GM21723 (cell line): ENCODE data around the gene FCHSD2.
"Not testable (repeated sequence)": the region's sequence is repeated elsewhere in the genome, so short reads cannot be mapped to it uniquely, and the experiment has no call there.

Source experiments
- ATAC-seq: cut with Tn5 transposase; IDR thresholded peaks from one replicate; pipeline ENCODE4 v1.9.1; 2021; ENCODE audit warnings: mild to moderate bottlenecking, moderate library complexity; ENCODE audit not compliant: unreplicated experiment

The FCHSD2 gene

DNA sequence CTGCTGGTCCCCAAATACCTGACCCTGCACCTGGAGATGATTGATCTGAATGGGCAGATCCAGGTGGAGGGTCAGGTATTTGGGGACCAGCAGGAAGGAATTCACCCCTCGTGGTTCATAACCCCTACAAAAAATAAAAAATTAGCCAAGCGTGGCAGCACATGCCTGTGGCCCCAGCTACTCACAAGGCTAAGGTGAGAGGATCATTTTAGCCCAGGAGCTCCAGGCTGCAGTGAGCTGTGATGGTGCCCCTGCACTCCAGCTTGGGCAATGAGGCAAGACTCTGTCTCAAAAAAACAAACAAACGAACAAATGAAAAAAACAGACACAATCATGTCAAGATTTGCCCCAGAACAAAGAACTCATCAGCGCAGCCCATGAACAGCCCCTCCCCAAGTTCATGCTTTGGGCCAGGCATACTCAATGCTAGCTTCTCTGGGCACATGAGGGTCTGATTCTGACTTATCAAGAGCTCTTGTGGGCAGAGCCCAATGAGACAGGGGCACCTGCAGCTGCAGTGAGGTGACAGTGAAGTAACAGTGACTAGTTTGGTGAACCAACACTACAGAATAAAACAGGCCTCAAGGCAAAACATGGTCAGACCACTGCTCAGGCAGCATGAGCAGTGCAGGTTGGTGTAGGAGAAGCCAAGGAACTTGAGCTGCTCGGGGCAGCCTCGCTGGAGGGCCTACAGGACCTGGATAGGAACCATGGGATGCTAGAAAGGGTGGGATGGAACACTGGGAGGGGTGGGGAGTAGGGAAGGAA, 10.2 kb upstream of the FCHSD2 start:
- ATAC-seq, result no peak

DNA sequence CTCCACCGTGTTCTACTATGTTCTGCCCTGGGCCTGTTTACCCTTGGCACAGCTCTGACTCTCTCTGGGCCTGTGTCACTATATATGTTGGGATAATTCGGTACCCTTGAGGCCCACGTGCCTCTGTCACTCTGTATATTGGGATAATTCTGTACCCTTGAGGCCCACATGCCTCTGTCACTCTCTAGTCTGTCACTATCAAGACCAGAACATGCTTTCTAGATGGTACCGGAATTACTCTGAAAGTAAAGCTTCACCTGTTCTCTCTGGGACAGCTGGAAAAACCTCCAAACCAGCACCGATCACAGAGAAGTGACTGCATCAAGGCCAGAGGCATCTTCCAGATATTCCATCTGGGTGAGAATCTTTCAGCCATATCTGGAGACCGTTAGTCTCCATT, 9.3 kb upstream of the FCHSD2 start:
- ATAC-seq, result no peak

DNA sequence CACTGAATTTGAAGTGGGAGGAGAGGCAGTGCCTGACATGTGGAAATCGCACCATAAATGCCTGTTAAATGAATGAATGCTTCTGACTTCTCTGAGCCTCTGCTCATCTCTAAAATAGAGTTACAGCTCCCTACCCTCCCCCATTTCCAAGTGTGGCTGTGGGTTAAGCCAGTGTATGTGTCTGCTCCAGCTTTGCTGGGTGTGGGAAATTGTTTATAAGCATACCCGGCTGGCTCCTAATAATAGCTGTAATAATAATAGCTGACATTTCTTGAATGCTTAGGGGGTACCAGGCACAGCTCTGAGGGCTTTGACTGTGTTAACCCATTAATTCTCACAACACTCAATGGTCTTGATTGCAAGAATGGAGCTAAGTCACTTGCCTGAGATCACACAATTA, 7.0 kb upstream of the FCHSD2 start:
- no peak for ATAC-seq

DNA sequence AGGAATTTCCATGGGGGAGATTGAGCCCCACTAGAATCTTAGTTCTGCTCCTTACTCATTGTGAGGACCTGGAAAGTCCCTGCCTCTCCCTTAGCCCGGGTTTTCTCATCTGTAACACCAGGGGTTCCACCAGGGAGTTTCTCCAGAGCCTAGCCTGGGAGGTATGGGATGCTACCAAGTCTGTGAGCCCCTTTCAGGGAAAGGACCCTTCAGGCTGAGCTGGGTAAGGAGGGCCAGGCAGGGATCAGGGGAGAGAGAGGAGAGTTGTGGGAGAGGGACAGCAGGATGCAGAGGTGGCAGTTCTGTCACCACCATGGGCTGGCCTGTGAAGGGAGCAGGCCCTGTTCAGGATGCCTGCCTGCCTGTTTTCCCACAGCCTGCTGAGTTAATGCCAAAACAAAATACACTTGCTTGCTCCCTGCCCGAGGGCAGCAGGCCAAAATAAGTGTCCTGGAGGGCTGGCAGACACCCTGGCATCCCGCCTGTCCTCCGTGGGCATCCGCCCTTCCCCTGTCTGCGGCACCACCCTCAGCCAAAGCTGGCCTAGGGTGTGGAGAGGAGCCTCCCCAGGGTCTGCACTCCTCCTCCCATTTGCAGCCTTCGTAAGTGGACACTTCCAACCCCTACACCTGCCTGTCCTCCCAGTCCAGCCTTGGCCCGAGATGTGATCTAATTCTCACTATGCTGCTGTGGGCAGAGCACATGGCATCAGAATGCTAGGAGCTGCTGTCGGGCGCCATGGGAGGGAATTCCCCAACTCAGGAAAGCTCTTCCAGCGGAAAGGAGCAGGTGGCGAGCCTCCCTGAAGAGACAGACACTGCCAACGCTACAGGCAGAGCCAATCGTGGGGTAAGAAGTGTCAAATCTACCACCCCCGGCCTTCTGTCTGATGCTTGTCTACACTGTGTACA, 5.9 kb upstream of the FCHSD2 start:
- ATAC-seq, result no peak

DNA sequence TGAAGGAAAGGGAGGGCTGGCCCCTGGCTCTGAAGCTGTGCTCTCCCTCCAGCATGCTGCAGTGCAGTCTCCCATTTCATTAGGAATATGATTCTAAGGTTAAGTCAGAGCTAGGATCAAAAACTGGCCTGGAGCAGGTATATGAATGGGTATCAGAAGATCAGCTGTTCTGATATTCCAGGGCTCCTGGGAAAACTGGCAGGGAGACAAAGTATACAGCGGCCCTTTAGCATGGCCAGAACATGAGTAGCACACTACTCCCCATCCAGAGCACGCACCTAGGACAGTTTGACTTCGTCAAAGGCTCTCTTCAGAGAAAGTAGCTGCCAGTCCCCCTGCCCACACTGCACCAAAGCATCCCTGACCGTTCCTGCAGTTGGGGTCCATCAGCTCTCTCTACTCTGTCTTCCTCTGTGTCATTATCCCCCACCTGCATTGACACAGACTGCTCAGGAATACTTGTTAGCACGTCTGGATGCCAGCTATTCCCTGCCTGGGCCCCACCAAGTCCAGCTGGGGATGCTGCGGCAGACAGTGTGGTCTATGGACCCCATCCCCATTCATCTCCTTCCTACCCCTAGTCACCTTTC, 4.0 kb upstream of the FCHSD2 start:
- ATAC-seq, result no peak

DNA sequence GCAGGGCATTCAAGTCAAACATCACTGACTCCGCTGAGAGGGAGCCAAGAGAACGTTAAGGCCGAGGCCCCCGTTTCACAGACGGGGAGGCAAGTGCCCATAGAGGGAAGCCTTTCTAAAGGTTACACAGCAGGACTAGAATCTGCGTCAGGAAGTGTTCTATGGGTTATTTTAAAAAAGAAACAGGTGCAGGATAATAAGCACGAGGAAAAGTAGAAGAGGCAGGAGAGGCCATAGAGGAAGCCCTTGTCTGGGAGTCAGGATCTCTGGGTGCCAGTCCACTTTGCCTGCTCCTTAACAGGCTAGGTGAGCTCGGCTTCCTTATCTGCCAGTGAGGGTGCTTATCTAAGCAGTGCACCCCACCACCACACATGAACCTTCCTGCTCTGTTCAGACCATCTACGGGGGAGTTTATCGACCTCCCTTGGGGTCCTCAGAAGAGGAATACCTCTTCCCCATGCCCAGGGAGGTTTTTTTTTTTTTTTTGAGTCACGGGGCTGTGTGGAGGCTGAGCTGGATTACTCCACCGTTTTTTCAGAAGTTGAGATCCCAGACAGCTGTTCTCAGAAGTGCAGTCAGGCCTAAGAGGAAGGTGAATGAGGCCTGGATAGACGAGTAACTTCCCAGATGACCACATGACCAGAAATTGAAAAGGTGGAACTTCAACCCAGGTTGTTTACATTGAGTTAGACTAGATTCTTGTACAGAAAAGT, 1.2 kb upstream of the FCHSD2 start:
- no peak for ATAC-seq

DNA sequence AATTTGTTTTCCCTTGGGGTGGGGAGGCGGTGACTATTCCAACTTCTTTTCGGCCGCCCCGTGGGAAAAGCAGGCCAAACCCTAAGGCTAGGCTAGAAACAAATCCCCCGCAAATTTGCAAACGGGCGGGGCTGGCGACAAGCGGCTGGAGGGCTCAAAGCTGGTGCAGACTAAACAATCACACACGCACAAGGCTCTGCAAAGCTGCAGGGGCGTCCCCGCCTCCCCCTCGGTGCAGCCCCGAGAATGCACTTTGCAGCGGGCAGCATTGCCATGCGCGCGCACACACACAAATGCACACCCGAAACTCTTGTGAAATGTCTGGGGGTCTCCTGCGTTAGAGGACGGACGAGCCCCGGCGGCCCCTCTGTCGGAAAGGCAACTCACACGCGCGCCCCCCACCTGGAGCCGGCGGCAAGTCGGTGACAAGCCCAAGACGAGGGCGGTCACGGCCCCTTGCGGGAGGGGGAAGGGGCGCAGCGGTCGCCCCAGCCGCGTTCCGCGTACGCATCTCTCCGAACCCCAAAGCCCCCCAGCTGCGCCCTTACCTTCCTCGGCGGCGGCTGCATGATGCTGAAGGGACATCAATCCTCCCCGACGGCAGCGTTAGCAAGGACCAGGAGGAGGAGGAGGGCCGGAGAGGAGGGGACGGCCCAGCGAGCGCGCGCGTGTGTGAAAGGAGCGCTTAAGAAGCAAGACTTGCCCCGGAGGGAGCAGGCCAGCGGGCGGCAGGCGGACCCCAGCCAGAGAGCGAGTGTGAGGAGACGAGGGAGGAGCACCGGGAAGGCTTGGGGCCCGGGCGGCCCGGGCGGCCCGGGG, 600 bp downstream of the FCHSD2 start:
- peak; percentile 31 for ATAC-seq

DNA sequence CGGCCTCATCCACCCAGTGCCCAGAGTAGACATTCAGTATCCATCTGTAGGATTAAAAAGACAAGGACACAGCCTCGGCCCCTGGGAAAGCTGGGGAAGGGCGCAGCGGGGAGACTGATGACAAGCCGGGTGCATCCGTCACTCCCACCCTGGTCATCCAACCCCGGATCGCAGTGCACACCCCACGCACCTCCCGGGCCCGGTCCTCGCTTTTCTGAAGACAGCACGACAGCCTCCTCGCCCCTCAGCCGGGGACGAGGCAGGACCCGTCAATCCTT, 1.1 kb downstream of the FCHSD2 start:
- peak; percentile 3 for ATAC-seq

DNA sequence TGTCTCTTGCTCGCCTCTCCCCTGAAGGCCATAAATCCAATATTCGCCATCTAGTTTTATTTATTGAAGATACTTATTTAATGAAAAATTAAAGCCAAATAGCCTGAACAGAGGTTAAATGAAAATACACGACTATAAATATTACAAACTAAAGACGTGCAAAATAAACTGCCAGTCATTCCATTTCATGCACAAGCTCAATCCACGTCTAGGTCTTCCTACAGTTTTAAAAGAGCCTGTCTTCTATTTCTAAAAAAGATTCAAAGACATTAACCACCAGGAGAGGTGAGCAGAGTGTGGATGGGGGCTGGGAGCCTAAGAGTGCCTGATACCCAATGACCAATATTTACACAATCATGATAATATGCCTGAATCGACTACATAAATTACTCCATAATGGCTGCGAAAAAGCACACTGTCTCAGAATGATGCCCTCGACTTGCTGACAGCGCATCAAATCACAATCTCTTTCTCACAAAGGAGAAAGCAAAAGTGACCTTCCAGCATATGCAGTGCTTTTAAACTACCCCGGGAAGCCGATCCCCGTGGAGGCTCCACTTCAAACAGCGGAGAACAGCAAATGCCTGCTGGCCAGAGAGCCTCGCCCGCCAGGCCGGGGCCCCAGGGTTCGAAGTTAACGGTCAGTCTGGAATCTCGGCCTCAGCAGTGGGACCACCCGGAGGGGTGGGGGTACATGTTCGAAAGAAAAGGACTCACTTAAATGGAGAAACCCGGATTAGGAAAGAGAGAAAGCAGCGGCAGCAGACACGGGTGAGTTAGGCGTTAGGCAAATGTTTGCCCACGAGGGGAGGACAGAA, 1.7 kb downstream of the FCHSD2 start:
- ATAC-seq, result no peak

DNA sequence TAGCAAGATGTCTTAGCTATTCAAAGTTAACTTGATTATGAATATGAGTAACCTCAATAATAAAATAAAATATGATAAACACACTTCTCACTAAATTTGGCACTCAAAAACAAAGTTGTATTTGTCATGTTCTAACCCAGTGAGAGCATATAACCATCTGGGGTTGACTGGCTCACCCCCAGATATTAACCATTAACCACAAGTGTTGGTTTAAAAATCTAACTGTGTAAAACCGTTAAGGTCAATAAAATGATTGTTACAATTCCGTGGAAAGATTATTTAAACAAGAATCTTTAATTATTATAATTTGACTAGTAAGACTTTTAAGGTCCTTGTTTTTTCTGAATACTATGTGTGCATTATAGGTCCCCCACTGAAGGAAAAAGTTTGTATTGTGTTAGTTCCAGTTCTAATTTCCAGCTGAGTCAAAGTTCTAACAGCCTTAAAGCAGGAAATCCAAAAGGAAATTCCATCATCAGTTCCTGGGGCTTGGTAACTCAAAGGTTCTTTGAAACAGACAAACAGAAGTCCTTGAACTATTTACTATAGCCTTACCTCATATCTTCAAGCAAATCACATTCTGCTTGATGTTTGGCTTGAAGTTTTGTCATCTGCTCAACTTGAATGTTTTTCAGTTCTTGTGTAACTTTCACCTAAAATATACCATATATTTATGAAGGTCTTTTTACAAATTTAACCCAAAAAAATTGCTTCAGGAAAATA, 2.5 kb downstream of the FCHSD2 start:
- ATAC-seq, result no peak

DNA sequence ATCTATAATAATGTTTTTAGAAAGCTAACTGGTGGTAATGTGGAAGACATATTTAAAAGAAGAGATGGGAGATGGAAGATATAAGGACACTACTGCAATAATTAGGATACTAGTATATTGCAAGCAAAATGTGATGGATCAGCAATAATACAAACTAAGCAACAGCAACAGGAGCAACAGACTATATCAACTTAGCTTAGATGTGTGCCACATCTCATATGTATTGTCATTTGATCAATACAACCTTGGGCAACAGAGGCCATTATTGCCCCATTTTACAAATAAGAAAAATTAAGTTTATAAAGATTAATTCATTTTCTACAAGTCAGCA, 4.2 kb downstream of the FCHSD2 start:
- ATAC-seq, result no peak

DNA sequence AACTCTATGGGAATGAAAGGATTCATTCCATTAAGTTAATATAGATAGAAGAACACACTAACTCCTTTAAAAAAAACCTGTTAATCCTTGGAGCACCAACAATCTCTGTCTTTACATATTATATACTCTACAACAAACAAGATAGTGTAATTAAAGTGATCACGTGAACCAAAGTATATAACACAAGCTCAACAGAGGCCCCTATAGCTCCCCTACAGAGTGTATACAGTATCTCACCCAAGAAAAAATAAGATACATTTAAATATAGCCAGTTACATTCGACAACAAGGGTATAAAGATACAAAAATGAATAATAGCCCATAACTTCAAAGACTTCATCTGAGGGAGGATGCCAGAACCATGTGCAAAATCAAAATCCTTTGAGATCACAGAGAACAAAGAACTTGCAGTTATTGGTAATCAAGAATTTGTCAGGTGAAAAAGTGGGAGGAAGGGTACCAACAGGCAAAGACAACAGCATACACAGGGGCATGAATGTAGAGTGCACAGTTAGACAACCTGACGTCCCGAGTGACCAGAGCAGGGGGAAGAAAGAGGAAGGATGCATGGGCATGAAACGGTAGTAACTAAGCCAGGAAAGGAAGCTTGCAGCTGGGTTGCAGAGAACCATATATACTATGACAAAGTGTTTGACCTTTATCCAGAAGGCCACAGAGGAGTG, 4.7 kb downstream of the FCHSD2 start:
- no peak for ATAC-seq

DNA sequence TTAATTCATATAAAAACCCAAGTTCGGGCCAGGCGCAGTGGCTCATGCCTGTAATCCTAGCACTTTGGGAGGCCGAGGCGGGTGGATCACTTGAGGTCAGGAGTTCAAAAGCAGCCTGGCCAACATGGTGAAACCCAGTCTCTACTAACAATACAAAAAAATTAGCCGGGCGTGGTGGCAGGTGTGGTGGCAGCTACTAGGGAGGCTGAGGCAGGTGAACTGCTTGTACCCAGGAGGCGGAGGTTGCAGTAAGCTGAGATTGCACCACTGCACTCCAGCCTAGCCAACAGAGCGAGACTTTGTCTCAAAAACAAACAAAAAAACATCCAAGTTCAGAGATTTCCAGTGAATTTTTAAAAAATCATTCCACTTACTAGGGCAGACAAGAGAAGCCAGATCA, 5.4 kb downstream of the FCHSD2 start:
- not testable (repeated sequence) for ATAC-seq

DNA sequence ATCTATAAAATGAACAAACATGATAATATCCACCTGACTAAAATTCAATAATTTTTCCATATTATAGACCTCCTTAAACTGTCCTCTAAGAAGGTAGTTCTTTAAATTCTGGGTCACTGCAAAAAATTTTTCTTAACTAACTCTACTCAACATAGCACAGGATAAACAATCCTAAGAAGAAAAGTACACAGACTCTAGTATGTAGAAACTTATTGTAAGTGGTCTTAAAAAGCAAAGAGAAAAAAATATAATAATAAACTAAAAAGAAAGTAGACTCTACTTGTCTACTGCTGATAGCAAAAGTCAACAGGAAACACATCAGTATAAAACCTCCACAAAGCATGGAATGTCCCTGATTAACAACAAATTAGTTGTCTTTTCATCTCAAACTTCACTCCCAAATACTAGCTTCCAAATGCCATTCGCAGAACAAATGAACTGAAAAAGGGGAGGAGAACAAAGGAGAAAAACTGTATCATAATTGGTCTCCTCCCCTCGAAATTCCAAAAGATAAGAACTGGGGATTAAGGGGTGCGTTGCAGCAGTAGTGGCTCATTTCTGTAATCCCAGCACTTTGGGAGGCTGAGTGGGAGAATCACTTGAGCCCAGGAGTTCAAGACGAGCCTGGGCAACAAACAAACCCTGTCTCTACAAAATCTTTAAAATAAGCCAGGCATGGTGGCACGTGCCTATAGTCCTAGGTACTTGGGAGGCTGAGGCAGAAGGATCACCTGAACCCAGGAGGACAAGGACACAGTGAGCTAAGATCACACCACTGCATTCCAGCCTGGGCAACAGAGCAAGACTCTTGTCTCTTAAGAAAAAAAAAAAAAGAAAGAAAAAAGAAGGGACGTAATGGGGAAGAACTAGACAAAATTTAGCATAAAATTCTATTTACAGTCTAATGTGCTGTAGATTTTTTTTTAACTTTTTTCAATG, 6.5 kb downstream of the FCHSD2 start:
- ATAC-seq, result no peak

DNA sequence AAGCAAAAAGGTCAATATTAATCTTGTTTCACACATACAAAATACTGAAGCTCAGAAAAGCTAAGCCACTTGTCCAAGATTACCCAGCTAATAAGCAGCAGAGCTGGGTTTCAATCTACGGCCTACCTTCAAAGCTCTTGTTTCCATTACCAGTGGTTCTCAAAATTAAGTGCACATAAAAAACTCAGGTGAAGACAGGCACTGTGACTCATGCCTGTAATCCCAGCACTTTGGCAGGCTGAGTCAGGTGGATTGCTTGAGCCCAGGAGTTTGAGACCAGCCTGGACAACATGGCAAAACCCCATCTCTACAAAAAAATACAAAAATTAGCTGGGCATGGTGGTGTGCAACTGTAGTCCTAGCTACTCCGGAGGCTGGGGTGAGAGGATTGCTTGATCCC, 9.8 kb downstream of the FCHSD2 start:
- ATAC-seq, result not testable (repeated sequence)

DNA sequence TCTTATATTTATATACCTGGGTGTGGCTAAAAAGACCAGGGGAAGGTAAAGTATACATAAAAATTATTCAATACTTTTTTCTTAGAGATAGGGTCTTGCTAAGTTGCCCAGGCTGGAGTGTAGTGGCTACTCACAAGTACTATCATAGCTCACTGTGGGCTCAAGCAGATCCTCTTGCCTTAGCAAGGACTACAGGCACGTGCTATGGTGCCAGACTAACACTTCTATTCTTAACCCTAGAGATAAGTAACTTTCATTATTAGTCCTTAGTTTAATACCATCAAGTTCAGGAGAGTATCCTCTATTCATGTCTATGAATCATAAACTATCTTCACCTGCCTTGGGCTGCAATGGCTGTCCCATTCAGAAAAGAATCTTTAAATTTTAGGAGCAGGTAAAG, 11.9 kb downstream of the FCHSD2 start:
- ATAC-seq, result no peak

DNA sequence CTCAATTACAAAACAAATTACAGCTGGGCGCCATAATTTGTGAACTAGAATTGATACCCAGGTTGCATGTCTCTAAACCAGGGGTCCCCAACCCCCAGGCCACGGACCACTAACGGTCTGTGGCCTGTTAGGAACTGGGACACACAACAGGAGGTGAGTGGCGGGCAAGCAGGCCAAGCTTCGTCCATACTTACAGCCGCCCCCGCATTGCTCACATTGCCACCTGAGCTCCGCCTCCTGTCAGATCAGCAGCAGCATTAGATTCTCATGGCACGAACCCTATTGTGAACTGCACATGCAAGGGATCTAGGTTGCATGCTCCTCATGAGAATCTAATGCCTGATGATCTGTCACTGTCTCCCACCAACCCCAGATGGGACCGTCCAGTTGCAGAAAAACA, 12.9 kb downstream of the FCHSD2 start:
- no peak for ATAC-seq
